ENCODE data around the gene ADCYAP1R1.

The ADCYAP1R1 gene

GRCh38 chr7:31069860-31070555, 17.9 kb downstream of the ADCYAP1R1 start:
- DNase-seq: no peak

GRCh38 chr7:31070991-31071644, 19.0 kb downstream of the ADCYAP1R1 start:
- no peak for DNase-seq

GRCh38 chr7:31071645-31072029, 19.5 kb downstream of the ADCYAP1R1 start:
- DNase-seq: no peak

GRCh38 chr7:31073326-31074119, 21.4 kb downstream of the ADCYAP1R1 start:
- no peak for DNase-seq

GRCh38 chr7:31074120-31074383, 21.9 kb downstream of the ADCYAP1R1 start:
- DNase-seq: no peak

- no peak for DNase-seq
These were observed 22.4 kb downstream of the ADCYAP1R1 start for GRCh38 chr7:31074403-31075085.

- DNase-seq: no peak
These were observed 22.9 kb downstream of the ADCYAP1R1 start for GRCh38 chr7:31075086-31075405.

- DNase-seq: no peak
These were observed 23.9 kb downstream of the ADCYAP1R1 start for GRCh38 chr7:31076051-31076450.

- no peak for DNase-seq
These were observed 24.7 kb downstream of the ADCYAP1R1 start for GRCh38 chr7:31076641-31077310.

GRCh38 chr7:31077484-31078362, 25.6 kb downstream of the ADCYAP1R1 start:
- DNase-seq: no peak

GRCh38 chr7:31078363-31078990, 26.4 kb downstream of the ADCYAP1R1 start:
- DNase-seq: no peak

- no peak for DNase-seq
These were observed 27.2 kb downstream of the ADCYAP1R1 start for GRCh38 chr7:31079126-31079823.

GRCh38 chr7:31079824-31080511, 27.9 kb downstream of the ADCYAP1R1 start:
- DNase-seq: no peak

- no peak for DNase-seq
These were observed 28.7 kb downstream of the ADCYAP1R1 start for GRCh38 chr7:31080763-31081162.

GRCh38 chr7:31082017-31082416, 29.9 kb downstream of the ADCYAP1R1 start:
- DNase-seq: no peak

GRCh38 chr7:31082447-31082846, 30.3 kb downstream of the ADCYAP1R1 start:
- no peak for DNase-seq

- DNase-seq: no peak
These were observed 31.2 kb downstream of the ADCYAP1R1 start for GRCh38 chr7:31083210-31083786.

GRCh38 chr7:31084226-31084625, 32.1 kb downstream of the ADCYAP1R1 start:
- DNase-seq: no peak

GRCh38 chr7:31087351-31087750, 35.2 kb downstream of the ADCYAP1R1 start:
- DNase-seq: no peak

- no peak for DNase-seq
These were observed 39.9 kb downstream of the ADCYAP1R1 start for GRCh38 chr7:31091924-31092434.

Data from fibroblast of upper back skin (primary cell).